Amygdala (tissue), 56 donors: ENCODE results near the gene C17orf107.
"Not testable (repeated sequence)": the region's sequence is repeated elsewhere in the genome, so short reads cannot be mapped to it uniquely, and the experiment has no call there.

Experiments
- DNase-seq, 56 donors: peaks; one replicate each; lab custom pipeline; 2025; lab: John Stamatoyannopoulos, UW

The C17orf107 gene

GRCh38 chr17:4898351-4898750, 985 bp upstream of the C17orf107 start:
- DNase-seq = no peak

- DNase-seq = no peak
Measured at GRCh38 chr17:4898927-4899326, 409 bp upstream of the C17orf107 start.

- peak in 1 of 56 donors; percentile 35 for DNase-seq
Measured at GRCh38 chr17:4900231-4901107, 1.1 kb downstream of the C17orf107 start.

- no peak for DNase-seq
Measured at GRCh38 chr17:4901108-4901647, 1.8 kb downstream of the C17orf107 start.

GRCh38 chr17:4901648-4902344, 2.5 kb downstream of the C17orf107 start:
- peak in 30 of 56 donors; percentile 21 to 77 (median 48) for DNase-seq

- DNase-seq = no peak
Measured at GRCh38 chr17:4902540-4902939, 3.2 kb downstream of the C17orf107 start.

- DNase-seq = peak in 44 of 56 donors; percentile 17 to 86 (median 44)
Measured at GRCh38 chr17:4903051-4903818, 3.9 kb downstream of the C17orf107 start, which contains the start of gene CHRNE. TSS of gene CHRNE (minus strand) at chr17:4903098. CDS start at chr17:4903063, 35 bp downstream.

GRCh38 chr17:4906642-4907041, 7.3 kb downstream of the C17orf107 start:
- not testable (repeated sequence) for DNase-seq

GRCh38 chr17:4908301-4908700, 9.0 kb downstream of the C17orf107 start:
- peak in 4 of 56 donors; percentile 8 to 17 (median 8) for DNase-seq

- DNase-seq = peak in 54 of 56 donors; percentile 25 to 89 (median 70)
Measured at GRCh38 chr17:4908711-4909496, 9.6 kb downstream of the C17orf107 start.

GRCh38 chr17:4913994-4914393, 14.7 kb downstream of the C17orf107 start:
- DNase-seq = no peak

GRCh38 chr17:4914551-4914950, 15.2 kb downstream of the C17orf107 start:
- not testable (repeated sequence) for DNase-seq

GRCh38 chr17:4919511-4920047, 20.2 kb downstream of the C17orf107 start:
- no peak for DNase-seq

GRCh38 chr17:4920351-4921048, 21.2 kb downstream of the C17orf107 start:
- DNase-seq = no peak

- DNase-seq = no peak
Measured at GRCh38 chr17:4921320-4921719, 22.0 kb downstream of the C17orf107 start.

GRCh38 chr17:4926577-4927335, 27.4 kb downstream of the C17orf107 start:
- not testable (repeated sequence) for DNase-seq

- DNase-seq = no peak
Measured at GRCh38 chr17:4928881-4929280, 29.5 kb downstream of the C17orf107 start.

- no peak for DNase-seq
Measured at GRCh38 chr17:4931963-4932362, 32.6 kb downstream of the C17orf107 start, which contains the start of gene GP1BA. TSS of gene GP1BA (plus strand) at chr17:4932277. CDS start at chr17:4932605, 328 bp downstream.
